ENCODE measurements around the gene TBC1D5.
"Not testable (repeated sequence)": the region's sequence is repeated elsewhere in the genome, so short reads cannot be mapped to it uniquely, and the experiment has no call there.

TBC1D5 gene, protein sequence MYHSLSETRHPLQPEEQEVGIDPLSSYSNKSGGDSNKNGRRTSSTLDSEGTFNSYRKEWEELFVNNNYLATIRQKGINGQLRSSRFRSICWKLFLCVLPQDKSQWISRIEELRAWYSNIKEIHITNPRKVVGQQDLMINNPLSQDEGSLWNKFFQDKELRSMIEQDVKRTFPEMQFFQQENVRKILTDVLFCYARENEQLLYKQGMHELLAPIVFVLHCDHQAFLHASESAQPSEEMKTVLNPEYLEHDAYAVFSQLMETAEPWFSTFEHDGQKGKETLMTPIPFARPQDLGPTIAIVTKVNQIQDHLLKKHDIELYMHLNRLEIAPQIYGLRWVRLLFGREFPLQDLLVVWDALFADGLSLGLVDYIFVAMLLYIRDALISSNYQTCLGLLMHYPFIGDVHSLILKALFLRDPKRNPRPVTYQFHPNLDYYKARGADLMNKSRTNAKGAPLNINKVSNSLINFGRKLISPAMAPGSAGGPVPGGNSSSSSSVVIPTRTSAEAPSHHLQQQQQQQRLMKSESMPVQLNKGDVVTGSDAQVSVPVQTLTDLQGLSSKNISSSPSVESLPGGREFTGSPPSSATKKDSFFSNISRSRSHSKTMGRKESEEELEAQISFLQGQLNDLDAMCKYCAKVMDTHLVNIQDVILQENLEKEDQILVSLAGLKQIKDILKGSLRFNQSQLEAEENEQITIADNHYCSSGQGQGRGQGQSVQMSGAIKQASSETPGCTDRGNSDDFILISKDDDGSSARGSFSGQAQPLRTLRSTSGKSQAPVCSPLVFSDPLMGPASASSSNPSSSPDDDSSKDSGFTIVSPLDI

GRCh38 chr3:17742102-17742879, at the start of gene TBC1D5:
Gene TBC1D5 (minus strand): TSS chr3:17742631. CDS start chr3:17508570, 234,061 bp downstream.
- peak; percentile 86 to 90 for DNase-seq (ENCODE audit: low read depth in 2 of 2)

- DNase-seq (ENCODE audit: low read depth in 2 of 2) = no peak
These were observed 41.0 kb upstream of the TBC1D5 start for GRCh38 chr3:17783426-17783825.

DNA sequence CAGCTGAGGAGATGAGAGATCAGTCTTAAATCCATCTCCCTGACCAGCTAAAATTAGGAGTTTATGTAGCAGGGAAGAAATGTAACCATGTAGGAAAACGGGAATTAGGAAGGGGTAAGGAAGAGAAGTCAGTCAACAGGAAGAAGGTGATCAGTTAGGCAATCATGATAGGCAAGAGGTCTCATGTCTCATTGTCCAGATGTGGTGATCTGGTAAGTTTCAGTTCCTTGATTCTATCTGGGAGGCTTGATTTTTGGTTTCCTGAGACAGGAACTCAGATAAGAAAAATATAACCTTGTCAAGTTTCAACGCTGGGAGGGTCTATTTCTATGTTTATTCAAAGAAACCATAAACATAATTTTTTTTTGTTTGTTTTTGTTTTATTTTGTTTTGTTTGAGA, 40.3 kb upstream of the TBC1D5 start:
- DNase-seq (ENCODE audit: low read depth in 2 of 2) = no peak

GRCh38 chr3:17780369-17780768, 37.9 kb upstream of the TBC1D5 start:
- not testable (repeated sequence) for DNase-seq (ENCODE audit: low read depth in 2 of 2)

DNA sequence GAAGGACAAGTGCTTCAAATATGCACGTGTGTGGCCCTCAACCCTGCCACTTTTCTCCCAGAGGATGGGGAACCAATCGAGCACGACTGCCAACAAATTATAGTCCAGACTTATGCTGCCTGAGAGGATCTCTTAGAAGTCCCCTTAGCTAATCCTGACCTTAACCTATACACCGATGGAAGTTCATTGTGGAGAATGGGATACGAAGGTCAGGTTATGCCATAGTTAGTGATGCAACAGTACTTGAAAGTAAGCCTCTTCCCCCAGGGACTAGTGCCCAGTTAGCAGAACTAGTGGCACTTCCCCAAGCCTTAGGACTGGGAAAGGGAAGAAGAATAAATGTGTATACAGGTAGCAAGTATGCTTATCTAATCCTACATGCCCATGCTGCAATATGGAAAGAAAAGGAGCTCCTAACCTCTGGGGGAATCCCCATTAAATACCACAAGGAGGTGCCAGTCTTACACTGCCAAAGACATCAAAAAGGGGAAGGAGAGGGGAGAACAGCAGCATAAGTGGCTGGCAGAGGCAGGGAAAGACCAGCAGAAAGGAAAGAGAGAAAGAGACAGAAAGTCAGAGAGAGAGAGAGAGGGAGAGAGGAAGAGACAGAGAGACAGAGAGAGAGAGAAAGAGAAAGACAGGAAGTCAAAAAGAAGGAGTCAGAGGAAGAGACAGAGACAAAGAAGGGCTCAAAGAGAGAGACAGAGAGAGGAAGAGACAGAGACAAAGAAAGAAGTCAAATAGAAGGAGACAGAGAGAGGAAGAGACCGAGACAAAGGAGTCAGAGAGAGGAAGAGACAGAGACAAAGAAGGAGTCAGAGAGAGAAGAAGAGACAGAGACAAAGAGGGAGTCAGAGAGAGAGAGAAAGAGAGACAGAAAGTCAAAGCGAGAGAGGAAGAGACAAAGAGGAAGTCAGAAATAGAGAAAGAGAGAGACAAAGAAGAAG, 37.1 kb upstream of the TBC1D5 start:
- not testable (repeated sequence) for DNase-seq (ENCODE audit: low read depth in 2 of 2)

DNA sequence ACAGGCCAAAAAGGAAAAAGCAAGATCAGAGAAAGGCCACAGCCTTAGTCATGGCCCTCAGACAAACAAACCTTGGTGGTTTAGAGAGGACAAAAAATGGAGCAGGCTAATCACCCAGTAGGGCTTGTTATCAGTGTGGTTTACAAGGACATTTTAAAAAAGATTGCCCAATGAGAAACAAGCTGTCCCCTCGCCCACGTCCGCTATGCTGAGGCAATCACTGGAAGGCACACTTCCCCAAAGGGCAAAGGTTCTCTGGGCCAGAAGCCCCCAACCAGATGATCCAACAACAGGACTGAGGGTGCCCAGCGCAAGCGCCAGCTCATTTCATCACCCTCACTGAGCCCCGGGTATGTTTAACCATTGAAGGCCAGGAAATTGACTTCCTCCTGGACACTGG, 34.9 kb upstream of the TBC1D5 start:
- not testable (repeated sequence) for DNase-seq (ENCODE audit: low read depth in 2 of 2)

DNA sequence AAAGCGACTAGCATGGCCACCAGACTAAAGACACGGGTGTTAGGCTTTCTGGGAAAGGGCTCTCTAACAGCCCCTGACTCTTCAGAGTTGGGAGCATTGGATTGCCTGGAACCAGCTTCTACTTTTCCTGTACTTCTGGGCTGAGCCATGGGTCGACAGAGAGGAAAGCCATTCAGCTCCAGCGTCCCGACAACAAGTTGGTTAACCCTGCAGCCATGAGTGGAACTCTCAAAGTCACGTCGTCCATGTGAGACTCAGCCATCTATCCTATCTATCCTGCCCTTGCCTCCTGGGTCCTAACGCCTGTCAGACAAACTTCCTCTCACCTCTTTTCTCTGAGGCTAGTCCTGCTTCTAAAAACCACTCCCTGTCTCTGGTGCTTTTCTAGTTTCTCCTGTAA, 32.6 kb upstream of the TBC1D5 start:
- no peak for DNase-seq (ENCODE audit: low read depth in 2 of 2)

GRCh38 chr3:17774180-17774910, 31.9 kb upstream of the TBC1D5 start:
- not testable (repeated sequence) for DNase-seq (ENCODE audit: low read depth in 2 of 2)

GRCh38 chr3:17772556-17772955, 30.1 kb upstream of the TBC1D5 start:
- DNase-seq (ENCODE audit: low read depth in 2 of 2) = no peak

DNA sequence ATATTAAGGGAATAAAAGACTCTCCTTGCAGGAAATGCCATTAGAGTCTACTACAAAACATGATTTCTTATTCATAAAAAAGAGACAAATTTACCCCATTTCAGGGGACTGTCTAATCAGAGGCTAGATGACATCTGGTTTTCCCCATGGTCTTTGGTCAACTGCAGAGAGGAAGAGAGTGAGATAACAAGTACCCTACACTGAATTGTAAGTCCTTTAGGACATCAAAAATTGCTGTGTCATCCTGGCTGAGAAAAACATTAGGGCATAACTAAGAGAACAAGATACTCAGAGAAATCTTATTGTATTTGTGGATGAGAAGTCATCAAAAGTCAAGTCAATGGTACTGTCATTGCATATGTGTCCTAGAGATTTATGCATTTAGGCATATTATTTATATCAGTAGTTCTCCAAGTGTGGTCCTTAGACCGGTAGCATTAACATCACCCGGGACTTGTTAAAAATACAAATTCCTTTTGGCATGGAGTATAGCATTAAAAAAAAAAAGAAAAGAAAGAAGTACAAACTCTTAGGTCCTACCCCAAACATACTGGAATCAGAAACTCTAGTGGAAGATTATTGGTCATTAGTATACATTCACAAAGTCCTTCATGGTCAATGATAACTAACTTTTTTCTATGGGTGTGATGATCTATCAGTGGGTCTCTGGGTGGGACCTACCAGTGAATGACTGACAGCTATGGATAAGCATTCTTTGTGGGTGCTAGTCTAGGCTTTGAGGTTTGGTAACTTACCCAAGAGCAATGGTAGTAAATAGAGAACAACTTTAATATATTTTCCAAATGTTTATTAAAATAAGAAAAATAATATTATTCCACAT, 29.0 kb upstream of the TBC1D5 start:
- DNase-seq (ENCODE audit: low read depth in 2 of 2) = no peak

GRCh38 chr3:17770682-17771081, 28.3 kb upstream of the TBC1D5 start:
- no peak for DNase-seq (ENCODE audit: low read depth in 2 of 2)

GRCh38 chr3:17765819-17766472, 23.5 kb upstream of the TBC1D5 start:
- DNase-seq (ENCODE audit: low read depth in 2 of 2) = no peak

DNA sequence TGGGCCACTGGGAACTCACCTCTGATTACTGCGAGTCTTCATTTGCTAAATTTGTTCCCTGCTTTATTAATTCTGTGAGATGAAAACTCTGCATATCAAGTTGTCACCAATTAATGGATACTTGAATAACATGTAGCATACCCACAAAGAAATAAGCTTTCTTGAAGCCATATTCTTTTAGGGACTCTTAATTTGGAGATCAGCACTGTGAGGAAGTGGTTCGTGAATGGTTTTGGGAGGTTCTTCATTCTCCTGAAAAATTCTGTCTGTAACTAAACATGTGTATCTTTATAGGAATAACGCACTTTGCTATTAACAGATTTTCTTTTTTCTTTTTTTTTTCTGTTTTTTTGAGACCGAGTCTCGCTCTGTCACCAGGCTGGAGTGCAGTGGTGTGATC, 19.1 kb upstream of the TBC1D5 start:
- DNase-seq (ENCODE audit: low read depth in 2 of 2) = no peak

- DNase-seq (ENCODE audit: low read depth in 2 of 2) = no peak
These were observed 17.5 kb upstream of the TBC1D5 start for GRCh38 chr3:17759901-17760300.

- DNase-seq (ENCODE audit: low read depth in 2 of 2) = no peak
These were observed 13.4 kb upstream of the TBC1D5 start for GRCh38 chr3:17755836-17756235.

DNA sequence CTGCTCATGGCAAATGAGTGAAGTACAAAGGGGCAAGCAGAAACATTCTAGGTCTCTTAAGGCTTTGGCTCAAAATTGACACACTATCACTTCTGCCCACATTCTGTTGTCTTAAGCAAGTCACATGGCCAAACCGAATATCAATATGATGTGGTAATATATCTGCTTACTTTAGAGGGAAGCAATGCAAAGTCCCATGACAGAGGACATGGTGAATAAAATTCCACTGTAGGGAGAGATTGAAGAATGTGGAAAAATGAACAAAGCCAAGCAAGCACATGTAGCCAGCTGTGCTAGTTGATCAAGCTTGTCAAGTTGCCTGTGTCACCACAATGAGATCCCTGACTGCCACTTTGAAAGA, 11.2 kb upstream of the TBC1D5 start:
- DNase-seq (ENCODE audit: low read depth in 2 of 2) = no peak

- no peak for DNase-seq (ENCODE audit: low read depth in 2 of 2)
These were observed 10.6 kb upstream of the TBC1D5 start for GRCh38 chr3:17752876-17753631.

DNA sequence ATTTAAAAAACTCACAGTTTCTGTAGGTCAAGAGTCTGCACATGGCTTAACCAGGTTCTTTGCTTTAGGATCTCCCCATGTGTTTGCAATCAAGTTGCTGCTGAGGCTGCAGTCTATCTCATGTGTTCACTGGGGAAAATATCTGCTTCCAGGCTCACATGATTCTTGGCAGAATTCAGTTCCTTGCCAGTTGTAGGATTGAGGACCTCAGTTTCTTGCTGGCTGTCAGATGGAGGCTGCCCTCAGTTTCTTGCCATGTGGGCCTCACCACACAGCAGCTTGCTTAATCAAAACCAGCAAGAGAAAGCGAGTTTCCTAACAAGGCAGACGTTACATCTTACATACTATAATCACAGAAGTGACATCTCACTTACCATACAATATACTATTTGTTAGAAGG, 10.0 kb upstream of the TBC1D5 start:
- DNase-seq (ENCODE audit: low read depth in 2 of 2) = no peak

Measured in activated CD4-positive, alpha-beta T cell treated with anti-CD3 and anti-CD28 coated beads for 24 hours (primary cell).